Neural cell (in vitro differentiated cells): ENCODE measurements around the gene PODXL2.

Experiments
- EP300 ChIP-seq: fragments of 450-650 bp; conservative IDR thresholded peaks from 2 replicates; pipeline ENCODE4 v1.6.1; 2014; ENCODE audit warnings: antibody characterized with exemption, mild to moderate bottlenecking, moderate library complexity; ENCODE audit not compliant: poor library complexity, severe bottlenecking
- EZH2 ChIP-seq: fragments of 200-600, 300-800 bp; shearing (Covaris generic), sonication (generic); IDR thresholded peaks from 2 replicates; pipeline ENCODE4 v1.6.1; 2014; ENCODE audit warnings: antibody characterized with exemption, low read length, borderline replicate concordance, mild to moderate bottlenecking; ENCODE audit not compliant: insufficient read depth, poor library complexity, severe bottlenecking
- MXI1 ChIP-seq: fragments of 450-650 bp; conservative IDR thresholded peaks from 2 replicates; pipeline ENCODE4 v1.6.1; 2014; ENCODE audit warnings: antibody characterized with exemption, mild to moderate bottlenecking; ENCODE audit not compliant: poor library complexity, severe bottlenecking
- RAD21 ChIP-seq: fragments of 450-650 bp; conservative IDR thresholded peaks from 2 replicates; pipeline ENCODE4 v1.6.1; 2014; ENCODE audit warnings: antibody characterized with exemption, mild to moderate bottlenecking, moderate library complexity
- SMC3 ChIP-seq: fragments of 450-650 bp; conservative IDR thresholded peaks from 2 replicates; pipeline ENCODE4 v1.6.1; 2014; ENCODE audit warnings: antibody characterized with exemption, mild to moderate bottlenecking, moderate library complexity; ENCODE audit not compliant: poor library complexity
- TAF1 ChIP-seq: IDR thresholded peaks from 2 replicates; pipeline ENCODE4 v1.6.1; 2012; ENCODE audit warnings: low read depth
- TF ChIP-seq, protein P1 (sequence below): fragments of 450-650 bp; IDR thresholded peaks from 2 replicates; pipeline ENCODE4 v1.5.1; 2014; ENCODE audit warnings: antibody characterized with exemption, mild to moderate bottlenecking, moderate library complexity; ENCODE audit not compliant: poor library complexity, severe bottlenecking
- TF ChIP-seq, protein P2 (sequence below): IDR thresholded peaks from 2 replicates; pipeline ENCODE4 v1.6.1; 2012; ENCODE audit warnings: borderline replicate concordance

DNA sequence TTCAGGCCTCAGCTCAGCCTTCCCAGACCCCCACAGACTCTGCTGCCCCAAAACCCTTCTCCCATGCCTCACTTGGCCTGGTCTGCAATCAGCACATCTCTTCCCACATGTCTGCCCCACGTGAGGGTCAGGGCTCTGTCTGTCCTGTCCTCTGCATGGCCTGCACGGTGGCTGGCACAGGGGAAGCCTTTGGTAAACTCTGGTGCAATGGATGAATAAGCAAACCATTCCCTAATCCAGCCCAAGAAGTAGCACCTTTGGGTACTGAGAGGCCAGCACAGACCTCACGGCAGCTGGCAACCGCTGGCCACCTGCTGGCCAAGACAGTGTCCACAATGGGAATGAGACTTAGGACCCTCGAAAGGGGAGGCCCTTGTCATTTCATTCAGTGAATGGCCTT, 71.4 kb downstream of the PODXL2 start:
- TF ChIP-seq, protein P1, sequence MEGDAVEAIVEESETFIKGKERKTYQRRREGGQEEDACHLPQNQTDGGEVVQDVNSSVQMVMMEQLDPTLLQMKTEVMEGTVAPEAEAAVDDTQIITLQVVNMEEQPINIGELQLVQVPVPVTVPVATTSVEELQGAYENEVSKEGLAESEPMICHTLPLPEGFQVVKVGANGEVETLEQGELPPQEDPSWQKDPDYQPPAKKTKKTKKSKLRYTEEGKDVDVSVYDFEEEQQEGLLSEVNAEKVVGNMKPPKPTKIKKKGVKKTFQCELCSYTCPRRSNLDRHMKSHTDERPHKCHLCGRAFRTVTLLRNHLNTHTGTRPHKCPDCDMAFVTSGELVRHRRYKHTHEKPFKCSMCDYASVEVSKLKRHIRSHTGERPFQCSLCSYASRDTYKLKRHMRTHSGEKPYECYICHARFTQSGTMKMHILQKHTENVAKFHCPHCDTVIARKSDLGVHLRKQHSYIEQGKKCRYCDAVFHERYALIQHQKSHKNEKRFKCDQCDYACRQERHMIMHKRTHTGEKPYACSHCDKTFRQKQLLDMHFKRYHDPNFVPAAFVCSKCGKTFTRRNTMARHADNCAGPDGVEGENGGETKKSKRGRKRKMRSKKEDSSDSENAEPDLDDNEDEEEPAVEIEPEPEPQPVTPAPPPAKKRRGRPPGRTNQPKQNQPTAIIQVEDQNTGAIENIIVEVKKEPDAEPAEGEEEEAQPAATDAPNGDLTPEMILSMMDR = no peak
- TF ChIP-seq, protein P2, sequence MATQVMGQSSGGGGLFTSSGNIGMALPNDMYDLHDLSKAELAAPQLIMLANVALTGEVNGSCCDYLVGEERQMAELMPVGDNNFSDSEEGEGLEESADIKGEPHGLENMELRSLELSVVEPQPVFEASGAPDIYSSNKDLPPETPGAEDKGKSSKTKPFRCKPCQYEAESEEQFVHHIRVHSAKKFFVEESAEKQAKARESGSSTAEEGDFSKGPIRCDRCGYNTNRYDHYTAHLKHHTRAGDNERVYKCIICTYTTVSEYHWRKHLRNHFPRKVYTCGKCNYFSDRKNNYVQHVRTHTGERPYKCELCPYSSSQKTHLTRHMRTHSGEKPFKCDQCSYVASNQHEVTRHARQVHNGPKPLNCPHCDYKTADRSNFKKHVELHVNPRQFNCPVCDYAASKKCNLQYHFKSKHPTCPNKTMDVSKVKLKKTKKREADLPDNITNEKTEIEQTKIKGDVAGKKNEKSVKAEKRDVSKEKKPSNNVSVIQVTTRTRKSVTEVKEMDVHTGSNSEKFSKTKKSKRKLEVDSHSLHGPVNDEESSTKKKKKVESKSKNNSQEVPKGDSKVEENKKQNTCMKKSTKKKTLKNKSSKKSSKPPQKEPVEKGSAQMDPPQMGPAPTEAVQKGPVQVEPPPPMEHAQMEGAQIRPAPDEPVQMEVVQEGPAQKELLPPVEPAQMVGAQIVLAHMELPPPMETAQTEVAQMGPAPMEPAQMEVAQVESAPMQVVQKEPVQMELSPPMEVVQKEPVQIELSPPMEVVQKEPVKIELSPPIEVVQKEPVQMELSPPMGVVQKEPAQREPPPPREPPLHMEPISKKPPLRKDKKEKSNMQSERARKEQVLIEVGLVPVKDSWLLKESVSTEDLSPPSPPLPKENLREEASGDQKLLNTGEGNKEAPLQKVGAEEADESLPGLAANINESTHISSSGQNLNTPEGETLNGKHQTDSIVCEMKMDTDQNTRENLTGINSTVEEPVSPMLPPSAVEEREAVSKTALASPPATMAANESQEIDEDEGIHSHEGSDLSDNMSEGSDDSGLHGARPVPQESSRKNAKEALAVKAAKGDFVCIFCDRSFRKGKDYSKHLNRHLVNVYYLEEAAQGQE = no peak
- no peak for TF ChIP-seq EZH2
- TF ChIP-seq MXI1 = no peak
- no peak for TF ChIP-seq EP300
- no peak for TF ChIP-seq RAD21
- TF ChIP-seq SMC3 = no peak
- TF ChIP-seq TAF1 = no peak
